Measurements from ENCODE around the gene ADPRM. TPM values are rescaled to one million over a fixed set of nuclear protein-coding genes. Genes with fewer than 3 reads are reported as not detected.

Gene ADPRM, protein sequence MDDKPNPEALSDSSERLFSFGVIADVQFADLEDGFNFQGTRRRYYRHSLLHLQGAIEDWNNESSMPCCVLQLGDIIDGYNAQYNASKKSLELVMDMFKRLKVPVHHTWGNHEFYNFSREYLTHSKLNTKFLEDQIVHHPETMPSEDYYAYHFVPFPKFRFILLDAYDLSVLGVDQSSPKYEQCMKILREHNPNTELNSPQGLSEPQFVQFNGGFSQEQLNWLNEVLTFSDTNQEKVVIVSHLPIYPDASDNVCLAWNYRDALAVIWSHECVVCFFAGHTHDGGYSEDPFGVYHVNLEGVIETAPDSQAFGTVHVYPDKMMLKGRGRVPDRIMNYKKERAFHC
- polyA plus RNA-seq (2013, experiment 1 of 2), result 5.7 TPM
- polyA plus RNA-seq (2013, experiment 2 of 2), result 5.7 TPM

DNA sequence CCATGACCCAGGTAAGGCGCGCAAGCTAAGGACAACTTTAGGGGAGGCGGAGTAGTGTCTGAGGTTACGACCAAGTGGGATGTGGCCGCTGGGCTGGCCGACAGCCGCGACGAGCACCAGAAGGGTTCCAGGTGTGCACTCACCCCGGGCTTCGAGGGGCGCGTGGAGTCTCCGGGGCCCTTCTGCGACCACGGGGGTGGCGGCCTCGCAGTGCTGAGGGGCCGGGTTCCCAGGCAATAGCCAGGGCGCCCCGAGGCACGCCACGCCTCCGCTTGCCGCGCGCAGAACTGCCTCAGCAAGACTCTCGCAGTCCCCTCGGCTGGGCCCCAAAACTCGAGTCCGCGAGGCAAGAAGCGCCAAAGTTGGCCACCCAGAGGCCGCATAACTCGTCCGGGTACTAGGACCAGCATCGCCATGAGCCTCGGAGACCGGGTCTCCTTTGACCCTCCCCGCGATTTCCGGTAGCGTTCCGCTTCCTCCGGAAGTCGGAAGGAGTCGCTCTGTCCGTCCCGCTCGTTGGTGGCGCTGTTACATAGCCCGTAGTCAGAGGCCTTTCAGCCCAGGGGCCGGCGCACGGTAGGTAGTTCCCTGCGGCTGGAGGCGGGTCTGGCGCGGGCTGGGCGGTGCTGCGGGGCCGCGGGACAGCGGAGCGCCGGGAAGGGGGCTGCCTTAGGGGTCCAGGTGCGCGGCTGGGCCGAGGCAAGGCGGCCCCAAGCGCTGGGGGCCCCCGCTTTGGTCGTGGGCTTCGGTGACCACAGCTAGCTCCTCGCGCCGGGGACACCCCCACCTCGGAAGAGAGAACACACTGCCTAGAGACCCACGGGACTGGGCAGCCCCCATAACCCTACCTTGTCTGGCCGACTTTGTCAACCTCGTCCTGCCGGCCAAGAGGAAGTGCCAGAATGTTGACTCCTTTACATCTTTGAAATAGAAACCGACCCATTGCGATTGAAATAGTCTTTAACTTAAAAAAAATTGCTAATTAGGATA lies at the start of gene ADPRM, which contains the start of gene SCO1:
Gene ADPRM, plus strand, starts transcription at position 503 of the 990 bp plus-strand sequence. CDS start 7,333 bp downstream, outside the sequence.
Gene SCO1, minus strand, starts transcription at position 442 of the 990 bp plus-strand sequence. Its CDS starts 26 bp downstream, at position 416.
- H3K4me1 ChIP-seq (ENCODE audit: control insufficient read depth, low read depth, low read length), result no peaks in the 10 kb centered on the region
- peaks cover 6% of the 10 kb centered on the region for H3K36me3 ChIP-seq (ENCODE audit: control insufficient read depth, insufficient read depth, low read length)
- H2BK15ac ChIP-seq (replicated peaks; ENCODE audit: low read depth), result no peak within 1 kb of the TSS
- H3K18ac ChIP-seq (ENCODE audit: low read length), result peak within 1 kb of the TSS; percentile 94
- H4K5ac ChIP-seq (ENCODE audit: low read length), result peak within 1 kb of the TSS; percentile 47
- H3K4me3 ChIP-seq (ENCODE audit: low read length), result peak within 1 kb of the TSS; percentile 97
- peak; percentile 98 for DNase-seq
- H2BK120ac ChIP-seq (ENCODE audit: low read depth, low read length), result no peak within 1 kb of the TSS
- peak within 1 kb of the TSS; percentile 59 for H4K8ac ChIP-seq (ENCODE audit: low read depth, low read length)
- H3K79me1 ChIP-seq (ENCODE audit: low read length), result peaks cover 9% of the 10 kb centered on the region
- peak within 1 kb of the TSS; percentile 82 for H2BK5ac ChIP-seq (ENCODE audit: low read length)
- no peak within 1 kb of the TSS for H2AK5ac ChIP-seq (ENCODE audit: low read length)
- H3K79me2 ChIP-seq (ENCODE audit: control insufficient read depth, insufficient read depth, low read length), result peaks cover 32% of the 10 kb centered on the region
- H3K23ac ChIP-seq (ENCODE audit: low read length), result peak within 1 kb of the TSS; percentile 75
- H3K56ac ChIP-seq (ENCODE audit: low read length), result peak within 1 kb of the TSS; percentile 98
- peak within 1 kb of the TSS; percentile 81 for H3K4me2 ChIP-seq (ENCODE audit: low read length)
- peak within 1 kb of the TSS; percentile 12 for H3K4ac ChIP-seq (ENCODE audit: low read depth, low read length)
- H3K9ac ChIP-seq (ENCODE audit: low read length), result peak within 1 kb of the TSS; percentile 94
- no peaks in the 10 kb centered on the region for H3K27me3 ChIP-seq (ENCODE audit: insufficient read depth, low read length, poor library complexity)
- peak within 1 kb of the TSS; percentile 93 for H3K27ac ChIP-seq (ENCODE audit: low read depth, low read length)
- WGBS (ENCODE audit: extremely low coverage, insufficient coverage, low lambda C conversion rate), result no CpG with 5 or more reads among the region's 84 CpGs

DNA sequence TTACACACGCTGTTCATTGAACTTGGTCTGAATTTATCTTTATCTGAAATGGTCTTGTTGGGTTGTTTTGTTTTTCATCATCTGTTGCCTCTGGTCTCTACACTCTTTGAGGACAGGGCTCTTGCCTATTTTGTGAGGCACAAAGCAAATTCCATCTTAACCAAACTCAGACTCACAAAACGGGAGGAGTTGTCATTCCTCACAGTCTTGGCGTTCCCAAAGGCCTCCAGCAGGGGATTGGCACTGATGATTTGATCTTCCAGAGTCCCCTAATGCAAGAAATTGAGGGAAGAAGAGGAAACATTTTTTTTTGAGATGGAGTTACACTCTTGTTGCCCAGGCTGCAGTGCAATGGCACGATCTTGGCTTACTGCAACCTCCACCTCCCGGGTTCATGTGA lies 49.0 kb upstream of the ADPRM start:
- Histone ChIP-seq H3K23ac (ENCODE audit: low read length) (no peak overlapping the region), H3K4me3 (ENCODE audit: low read length) (no peak overlapping the region), H3K9ac (ENCODE audit: low read length) (no peak overlapping the region), H2BK5ac (ENCODE audit: low read length) (no peak overlapping the region), H2BK15ac (replicated peaks; ENCODE audit: low read depth) (no peak overlapping the region), H3K56ac (ENCODE audit: low read length) (no peak overlapping the region), H3K36me3 (ENCODE audit: control insufficient read depth, insufficient read depth, low read length) (no peaks in the 10 kb centered on the region), H3K27me3 (ENCODE audit: insufficient read depth, low read length, poor library complexity) (no peaks in the 10 kb centered on the region), H3K79me1 (ENCODE audit: low read length) (no peaks in the 10 kb centered on the region), H2BK120ac (ENCODE audit: low read depth, low read length) (no peak overlapping the region), H4K8ac (ENCODE audit: low read depth, low read length) (no peak overlapping the region), H3K4ac (ENCODE audit: low read depth, low read length) (no peak overlapping the region), H3K4me1 (ENCODE audit: control insufficient read depth, low read depth, low read length) (no peaks in the 10 kb centered on the region), H2AK5ac (ENCODE audit: low read length) (no peak overlapping the region), H3K18ac (ENCODE audit: low read length) (no peak overlapping the region), H3K79me2 (ENCODE audit: control insufficient read depth, insufficient read depth, low read length) (no peaks in the 10 kb centered on the region), H3K27ac (ENCODE audit: low read depth, low read length) (no peak overlapping the region), H4K5ac (ENCODE audit: low read length) (no peak overlapping the region), H3K4me2 (ENCODE audit: low read length) (no peak overlapping the region)
- DNase-seq, result no peak
- WGBS (ENCODE audit: extremely low coverage, insufficient coverage, low lambda C conversion rate), result no CpG with 5 or more reads among the region's 5 CpGs

DNA sequence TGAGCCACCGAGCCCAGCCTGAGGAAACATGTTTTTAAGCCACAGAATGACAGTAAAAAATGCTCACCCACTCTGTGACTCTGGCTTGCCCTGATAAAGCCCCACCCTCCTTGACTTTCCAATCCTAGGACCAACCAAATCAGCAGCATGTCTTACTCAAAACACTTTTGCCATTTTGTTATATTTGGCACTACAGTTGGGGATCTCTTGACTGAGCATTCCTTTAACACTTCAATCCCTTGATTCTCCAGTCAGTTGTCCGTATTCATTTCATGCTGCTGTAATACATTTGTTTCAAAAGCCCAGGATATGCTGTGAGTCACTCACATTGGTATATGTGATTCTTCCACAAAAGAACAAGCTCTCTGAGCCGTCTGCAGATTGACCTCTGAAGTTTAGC lies 48.4 kb upstream of the ADPRM start:
- Histone ChIP-seq H2BK5ac (ENCODE audit: low read length) (no peak overlapping the region), H3K9ac (ENCODE audit: low read length) (no peak overlapping the region), H3K23ac (ENCODE audit: low read length) (no peak overlapping the region), H3K36me3 (ENCODE audit: control insufficient read depth, insufficient read depth, low read length) (no peaks in the 10 kb centered on the region), H3K4ac (ENCODE audit: low read depth, low read length) (no peak overlapping the region), H3K27me3 (ENCODE audit: insufficient read depth, low read length, poor library complexity) (no peaks in the 10 kb centered on the region), H2BK15ac (replicated peaks; ENCODE audit: low read depth) (no peak overlapping the region), H3K4me1 (ENCODE audit: control insufficient read depth, low read depth, low read length) (no peaks in the 10 kb centered on the region), H3K4me2 (ENCODE audit: low read length) (no peak overlapping the region), H2AK5ac (ENCODE audit: low read length) (no peak overlapping the region), H3K18ac (ENCODE audit: low read length) (no peak overlapping the region), H3K4me3 (ENCODE audit: low read length) (no peak overlapping the region), H2BK120ac (ENCODE audit: low read depth, low read length) (no peak overlapping the region), H3K79me1 (ENCODE audit: low read length) (no peaks in the 10 kb centered on the region), H4K5ac (ENCODE audit: low read length) (no peak overlapping the region), H3K79me2 (ENCODE audit: control insufficient read depth, insufficient read depth, low read length) (no peaks in the 10 kb centered on the region), H4K8ac (ENCODE audit: low read depth, low read length) (no peak overlapping the region), H3K27ac (ENCODE audit: low read depth, low read length) (no peak overlapping the region), H3K56ac (ENCODE audit: low read length) (no peak overlapping the region)
- DNase-seq, result no peak
- no CpG with 5 or more reads among the region's 3 CpGs for WGBS (ENCODE audit: extremely low coverage, insufficient coverage, low lambda C conversion rate)

DNA sequence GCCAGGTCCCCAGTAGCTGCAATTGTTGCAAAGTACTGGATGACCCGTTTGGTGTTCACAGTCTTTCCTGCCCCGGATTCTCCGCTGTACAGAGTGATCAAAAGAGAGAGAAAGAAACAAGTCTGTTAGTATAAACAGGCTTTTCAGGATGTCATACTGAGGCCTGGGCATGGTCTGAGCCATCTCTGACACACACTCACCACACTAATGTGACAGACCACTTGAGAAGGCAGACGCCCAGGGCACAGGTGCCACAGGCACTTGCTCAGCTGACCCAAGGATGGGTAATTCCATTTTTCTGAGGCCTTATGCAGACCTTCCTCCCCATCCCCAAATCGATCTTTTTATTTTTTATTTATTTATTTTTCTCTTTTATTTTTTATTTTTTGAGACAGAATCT lies 47.8 kb upstream of the ADPRM start:
- Histone ChIP-seq H3K23ac (ENCODE audit: low read length) (no peak overlapping the region), H2BK5ac (ENCODE audit: low read length) (no peak overlapping the region), H3K4me2 (ENCODE audit: low read length) (no peak overlapping the region), H3K4me3 (ENCODE audit: low read length) (no peak overlapping the region), H3K36me3 (ENCODE audit: control insufficient read depth, insufficient read depth, low read length) (no peaks in the 10 kb centered on the region), H3K79me2 (ENCODE audit: control insufficient read depth, insufficient read depth, low read length) (no peaks in the 10 kb centered on the region), H3K56ac (ENCODE audit: low read length) (no peak overlapping the region), H3K4me1 (ENCODE audit: control insufficient read depth, low read depth, low read length) (no peaks in the 10 kb centered on the region), H3K4ac (ENCODE audit: low read depth, low read length) (no peak overlapping the region), H3K27ac (ENCODE audit: low read depth, low read length) (no peak overlapping the region), H4K5ac (ENCODE audit: low read length) (no peak overlapping the region), H3K9ac (ENCODE audit: low read length) (no peak overlapping the region), H3K18ac (ENCODE audit: low read length) (no peak overlapping the region), H2AK5ac (ENCODE audit: low read length) (no peak overlapping the region), H3K27me3 (ENCODE audit: insufficient read depth, low read length, poor library complexity) (no peaks in the 10 kb centered on the region), H4K8ac (ENCODE audit: low read depth, low read length) (no peak overlapping the region), H3K79me1 (ENCODE audit: low read length) (no peaks in the 10 kb centered on the region), H2BK15ac (replicated peaks; ENCODE audit: low read depth) (no peak overlapping the region), H2BK120ac (ENCODE audit: low read depth, low read length) (no peak overlapping the region)
- 100% methylated on average over 1 of the region's 5 CpGs for WGBS (ENCODE audit: extremely low coverage, insufficient coverage, low lambda C conversion rate)
- DNase-seq, result no peak

DNA sequence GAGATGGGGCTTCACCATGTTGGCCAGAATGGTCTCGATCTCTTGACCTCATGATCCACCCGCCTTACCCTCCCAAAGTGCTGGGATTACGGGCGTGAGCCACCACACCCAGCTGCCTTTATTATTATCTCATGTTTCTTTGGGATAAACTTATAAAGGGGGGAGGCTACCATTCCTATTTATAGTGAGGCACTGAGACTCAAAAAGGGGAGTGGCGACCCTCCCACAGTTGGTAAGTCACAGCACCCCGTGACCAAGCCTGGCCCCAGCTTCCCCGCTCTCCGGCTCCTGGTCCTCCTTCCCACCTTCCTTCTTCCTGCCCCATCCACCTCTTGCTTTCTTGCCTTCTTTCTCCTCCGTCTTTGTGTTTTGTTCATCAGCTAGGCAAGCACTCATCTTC lies 45.5 kb upstream of the ADPRM start:
- Histone ChIP-seq H3K4me3 (ENCODE audit: low read length) (no peak overlapping the region), H3K36me3 (ENCODE audit: control insufficient read depth, insufficient read depth, low read length) (no peaks in the 10 kb centered on the region), H4K8ac (ENCODE audit: low read depth, low read length) (no peak overlapping the region), H3K9ac (ENCODE audit: low read length) (no peak overlapping the region), H2AK5ac (ENCODE audit: low read length) (no peak overlapping the region), H2BK120ac (ENCODE audit: low read depth, low read length) (no peak overlapping the region), H2BK5ac (ENCODE audit: low read length) (no peak overlapping the region), H3K56ac (ENCODE audit: low read length) (no peak overlapping the region), H3K4ac (ENCODE audit: low read depth, low read length) (no peak overlapping the region), H3K79me1 (ENCODE audit: low read length) (no peaks in the 10 kb centered on the region), H3K27ac (ENCODE audit: low read depth, low read length) (no peak overlapping the region), H3K79me2 (ENCODE audit: control insufficient read depth, insufficient read depth, low read length) (no peaks in the 10 kb centered on the region), H2BK15ac (replicated peaks; ENCODE audit: low read depth) (no peak overlapping the region), H3K18ac (ENCODE audit: low read length) (no peak overlapping the region), H4K5ac (ENCODE audit: low read length) (no peak overlapping the region), H3K4me1 (ENCODE audit: control insufficient read depth, low read depth, low read length) (no peaks in the 10 kb centered on the region), H3K4me2 (ENCODE audit: low read length) (no peak overlapping the region), H3K23ac (ENCODE audit: low read length) (no peak overlapping the region), H3K27me3 (ENCODE audit: insufficient read depth, low read length, poor library complexity) (no peaks in the 10 kb centered on the region)
- no peak for DNase-seq
- no CpG with 5 or more reads among the region's 9 CpGs for WGBS (ENCODE audit: extremely low coverage, insufficient coverage, low lambda C conversion rate)

Data from mesendoderm (in vitro differentiated cells).